Glutamatergic neuron (in vitro differentiated cells): ENCODE measurements around the gene SRC. TPM values are rescaled to one million over a fixed set of nuclear protein-coding genes. Genes with fewer than 3 reads are reported as not detected.

Source experiments
- DNase-seq: peaks from one replicate; pipeline ENCODE4 v3.0.0; 2022
- H3K27ac Mint-ChIP-seq: one replicate; pipeline ENCODE4 v1.8.0; 2020; ENCODE audit warnings: mild to moderate bottlenecking, mixed read lengths, inconsistent platforms; ENCODE audit not compliant: unreplicated experiment
- H3K27me3 Mint-ChIP-seq: one replicate; pipeline ENCODE4 v1.8.0; 2020; ENCODE audit warnings: mild to moderate bottlenecking, moderate library complexity, mixed read lengths, inconsistent platforms; ENCODE audit not compliant: unreplicated experiment
- H3K36me3 Mint-ChIP-seq: one replicate; pipeline ENCODE4 v1.8.0; 2020; ENCODE audit warnings: mild to moderate bottlenecking, mixed read lengths, inconsistent platforms; ENCODE audit not compliant: unreplicated experiment
- H3K4me1 Mint-ChIP-seq: one replicate; pipeline ENCODE4 v1.8.0; 2020; ENCODE audit warnings: mild to moderate bottlenecking, low read depth, mixed read lengths, inconsistent platforms; ENCODE audit not compliant: unreplicated experiment
- H3K4me3 Mint-ChIP-seq: one replicate; pipeline ENCODE4 v1.8.0; 2020; ENCODE audit warnings: mild to moderate bottlenecking, mixed read lengths, inconsistent platforms; ENCODE audit not compliant: unreplicated experiment
- H3K9me3 Mint-ChIP-seq: one replicate; pipeline ENCODE4 v1.8.0; 2020; ENCODE audit warnings: mild to moderate bottlenecking, moderate library complexity, mixed read lengths, inconsistent platforms; ENCODE audit not compliant: unreplicated experiment
- total RNA-seq: library from RNA; stranded (reverse); fragmentation: NEBNext Ultra II Directional; extraction: Animal tissue kit (Norgen Biotek cat#: 25700); gene quantifications from one replicate; pipeline ENCODE4 v1.2.1, GENCODE V29; 2021; ENCODE audit not compliant: unreplicated experiment
- TF ChIP-seq, protein P1 (sequence below): fragments of 200-600 bp; sonication (generic); IDR thresholded peaks from one replicate; pipeline ENCODE4 v1.5.0; 2021; ENCODE audit not compliant: partially characterized antibody, unreplicated experiment

Gene SRC
- total RNA-seq, 1 donor from 2014 or later = 39.2 TPM

DNA sequence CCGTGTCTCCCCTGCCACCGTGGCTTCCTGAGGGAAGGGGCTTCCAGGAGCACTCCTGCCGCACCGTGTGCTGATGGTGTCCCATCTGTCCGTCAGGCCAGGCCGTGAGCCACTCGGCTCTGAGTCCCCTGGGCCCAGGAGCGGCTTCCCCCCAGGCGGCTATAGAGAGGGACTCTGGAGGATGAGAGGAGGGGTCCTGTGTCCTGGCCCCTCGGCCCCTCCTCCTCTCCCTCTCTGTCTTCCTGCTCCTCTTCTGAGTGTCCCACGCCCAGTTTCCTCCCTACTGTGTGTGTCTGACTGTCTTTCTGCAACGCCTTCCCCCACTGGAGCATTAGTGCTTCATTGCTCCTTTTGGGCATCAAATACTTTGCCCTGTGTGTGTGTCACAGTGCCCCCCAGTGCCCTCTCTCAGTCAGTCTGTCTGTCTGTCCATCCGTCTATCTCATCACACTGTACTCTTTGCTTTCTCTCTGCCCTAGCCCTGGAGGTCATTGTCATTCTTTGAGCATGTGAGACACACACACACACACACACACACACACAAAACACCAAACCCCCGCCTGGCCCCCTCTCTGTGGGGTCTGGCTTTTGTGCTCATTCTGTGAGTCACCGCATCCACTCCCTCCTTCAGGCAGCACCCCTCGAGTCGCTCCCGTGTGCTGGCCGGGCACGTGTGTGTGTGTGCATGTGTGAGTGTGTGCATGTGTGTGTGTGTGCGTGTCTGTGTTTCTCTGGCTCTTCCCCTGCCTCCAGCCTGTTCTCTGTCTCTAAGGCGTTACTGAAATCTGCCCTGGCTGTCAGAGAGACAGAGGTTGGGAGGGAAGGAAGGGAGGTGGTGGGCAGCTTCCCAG, 71.9 kb downstream of the SRC start:
- TF ChIP-seq, protein P1, sequence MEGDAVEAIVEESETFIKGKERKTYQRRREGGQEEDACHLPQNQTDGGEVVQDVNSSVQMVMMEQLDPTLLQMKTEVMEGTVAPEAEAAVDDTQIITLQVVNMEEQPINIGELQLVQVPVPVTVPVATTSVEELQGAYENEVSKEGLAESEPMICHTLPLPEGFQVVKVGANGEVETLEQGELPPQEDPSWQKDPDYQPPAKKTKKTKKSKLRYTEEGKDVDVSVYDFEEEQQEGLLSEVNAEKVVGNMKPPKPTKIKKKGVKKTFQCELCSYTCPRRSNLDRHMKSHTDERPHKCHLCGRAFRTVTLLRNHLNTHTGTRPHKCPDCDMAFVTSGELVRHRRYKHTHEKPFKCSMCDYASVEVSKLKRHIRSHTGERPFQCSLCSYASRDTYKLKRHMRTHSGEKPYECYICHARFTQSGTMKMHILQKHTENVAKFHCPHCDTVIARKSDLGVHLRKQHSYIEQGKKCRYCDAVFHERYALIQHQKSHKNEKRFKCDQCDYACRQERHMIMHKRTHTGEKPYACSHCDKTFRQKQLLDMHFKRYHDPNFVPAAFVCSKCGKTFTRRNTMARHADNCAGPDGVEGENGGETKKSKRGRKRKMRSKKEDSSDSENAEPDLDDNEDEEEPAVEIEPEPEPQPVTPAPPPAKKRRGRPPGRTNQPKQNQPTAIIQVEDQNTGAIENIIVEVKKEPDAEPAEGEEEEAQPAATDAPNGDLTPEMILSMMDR = no peak
- DNase-seq = peak; percentile 69
- H3K4me1 Mint-ChIP-seq = peaks cover 52% of the 10 kb centered on the region

DNA sequence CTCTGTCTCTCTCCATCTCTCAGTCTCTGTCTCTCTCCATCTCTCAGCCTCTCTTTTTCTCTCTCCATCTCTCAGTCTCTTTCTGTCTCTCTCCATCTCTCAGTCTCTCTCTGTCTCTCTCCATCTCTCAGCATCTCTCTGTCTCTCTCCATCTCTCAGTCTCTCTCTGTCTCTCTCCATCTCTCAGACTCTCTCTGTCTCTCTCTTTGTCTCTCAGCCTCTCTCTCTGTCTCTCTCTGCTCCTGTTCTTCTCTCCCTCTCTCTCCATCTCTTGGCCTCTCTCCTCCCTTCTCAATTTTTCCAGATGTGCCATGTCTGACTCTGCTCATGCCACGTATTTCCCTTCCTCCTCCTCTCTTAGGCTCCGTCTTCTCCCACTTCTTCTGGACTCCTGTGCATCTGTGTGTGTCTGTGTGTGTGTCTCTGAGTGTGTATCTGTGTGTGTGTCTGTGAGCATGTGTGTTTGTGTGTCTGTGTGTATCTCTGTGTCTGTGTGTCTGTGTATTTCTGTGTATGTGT, 72.7 kb downstream of the SRC start:
- no peak for DNase-seq
- Mint-ChIP-seq H3K27ac (no peak overlapping the region), H3K27me3 (peaks cover 16% of the 10 kb centered on the region), H3K4me1 (peaks cover 52% of the 10 kb centered on the region), H3K9me3 (peaks cover 16% of the 10 kb centered on the region), H3K4me3 (no peak overlapping the region), H3K36me3 (no peaks in the 10 kb centered on the region)
- TF ChIP-seq, protein P1 = no peak

More for the DNA sequence above, 71.9 kb downstream of the SRC start:
- Mint-ChIP-seq H3K4me3 (no peak overlapping the region), H3K36me3 (no peaks in the 10 kb centered on the region), H3K9me3 (peaks cover 16% of the 10 kb centered on the region), H3K27ac (no peak overlapping the region), H3K27me3 (peaks cover 15% of the 10 kb centered on the region)

DNA sequence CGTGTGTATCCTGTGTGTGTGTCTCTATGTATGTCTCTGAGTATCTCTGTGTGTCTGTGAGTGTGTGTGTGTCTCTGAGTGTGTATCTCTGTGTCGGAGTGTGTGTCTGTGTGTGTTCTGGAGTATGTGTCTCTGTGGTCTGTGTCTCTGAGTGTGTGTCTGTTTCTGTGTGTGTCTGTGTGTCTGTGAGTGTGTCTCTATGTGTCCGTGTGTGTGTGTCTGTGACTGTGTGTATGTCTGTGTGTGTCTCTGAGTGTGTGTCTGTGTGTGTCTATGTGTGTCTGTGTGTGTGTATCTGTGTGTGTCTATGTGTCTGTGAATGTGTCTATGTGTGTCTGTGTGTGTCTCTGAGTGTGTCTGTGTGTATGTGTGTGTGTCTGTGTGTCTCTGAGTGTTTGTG, 73.4 kb downstream of the SRC start:
- Mint-ChIP-seq H3K4me3 (no peak overlapping the region), H3K27me3 (peaks cover 17% of the 10 kb centered on the region), H3K4me1 (peaks cover 50% of the 10 kb centered on the region), H3K27ac (no peak overlapping the region), H3K36me3 (no peaks in the 10 kb centered on the region), H3K9me3 (peaks cover 16% of the 10 kb centered on the region)
- no peak for DNase-seq
- TF ChIP-seq, protein P1 = no peak

DNA sequence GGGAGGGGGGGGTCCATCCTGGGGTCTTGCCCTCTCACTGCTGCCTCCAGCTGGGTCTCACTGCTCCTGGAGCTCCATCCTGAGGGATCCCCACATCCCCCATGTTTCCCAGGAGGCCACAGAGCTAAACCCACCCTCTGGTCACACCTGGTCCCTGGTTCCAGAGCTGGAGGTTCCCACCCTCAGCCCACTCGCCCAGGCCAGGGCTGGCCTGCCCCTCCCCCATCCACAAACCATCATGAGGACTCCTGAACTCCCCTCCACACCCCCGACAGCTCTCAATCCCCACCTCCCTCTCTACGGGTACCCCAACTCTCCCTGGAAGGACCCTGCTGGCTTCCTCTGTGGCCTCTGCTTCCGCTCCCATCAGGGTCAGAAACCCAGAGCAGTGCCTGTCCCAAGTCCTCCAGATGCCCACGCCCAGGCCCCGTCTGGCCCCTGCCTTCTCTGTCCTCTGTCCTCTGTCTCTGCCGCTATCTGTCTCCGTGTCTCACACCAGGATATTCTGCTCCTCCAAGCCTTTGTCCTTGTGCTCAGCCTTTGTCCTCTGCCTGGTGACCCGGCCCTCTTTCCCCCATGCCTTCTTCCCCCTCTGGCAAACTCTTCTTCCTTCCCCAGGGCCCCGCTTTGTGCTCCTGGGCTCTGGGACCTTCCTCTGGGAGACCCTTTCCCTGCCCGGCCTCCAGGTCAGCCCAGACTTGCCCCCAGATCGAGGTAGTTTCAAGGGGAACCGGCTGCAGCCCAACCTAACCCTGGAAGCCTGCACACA, 74.0 kb downstream of the SRC start:
- H3K36me3 Mint-ChIP-seq = no peaks in the 10 kb centered on the region
- H3K9me3 Mint-ChIP-seq = peaks cover 14% of the 10 kb centered on the region
- H3K4me3 Mint-ChIP-seq = peak overlapping the region; percentile 38
- H3K27me3 Mint-ChIP-seq = peaks cover 17% of the 10 kb centered on the region
- TF ChIP-seq, protein P1 = no peak
- DNase-seq = no peak
- H3K4me1 Mint-ChIP-seq = peaks cover 47% of the 10 kb centered on the region
- H3K27ac Mint-ChIP-seq = no peak overlapping the region

DNA sequence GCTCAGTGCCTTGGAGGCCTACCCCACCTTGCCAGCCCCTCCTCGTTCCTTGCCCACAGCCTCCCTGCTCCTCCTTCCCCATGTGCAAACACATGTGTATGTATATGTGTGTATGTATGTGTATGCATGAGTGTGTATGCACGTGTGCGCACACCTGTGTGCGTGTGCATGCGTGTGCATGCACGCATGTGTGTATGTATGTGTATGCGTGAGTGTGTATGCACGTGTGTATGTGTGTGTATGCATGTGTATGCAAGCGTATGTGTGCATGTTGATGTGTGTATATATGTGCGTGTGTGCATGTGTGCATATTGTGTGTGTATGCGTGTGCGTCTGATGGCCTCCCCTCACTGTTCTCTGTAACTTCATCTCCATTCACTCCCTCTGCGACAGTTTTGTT, 74.7 kb downstream of the SRC start:
- peaks cover 17% of the 10 kb centered on the region for H3K27me3 Mint-ChIP-seq
- TF ChIP-seq, protein P1 = no peak
- H3K27ac Mint-ChIP-seq = no peak overlapping the region
- no peak for DNase-seq
- peak overlapping the region; percentile 46 for H3K4me3 Mint-ChIP-seq
- H3K4me1 Mint-ChIP-seq = peaks cover 44% of the 10 kb centered on the region
- no peaks in the 10 kb centered on the region for H3K36me3 Mint-ChIP-seq
- H3K9me3 Mint-ChIP-seq = peaks cover 14% of the 10 kb centered on the region
